Measurements from ENCODE around the gene RASA2. TPM values are rescaled to one million over a fixed set of nuclear protein-coding genes. Genes with fewer than 3 reads are reported as not detected.

Gene RASA2, protein sequence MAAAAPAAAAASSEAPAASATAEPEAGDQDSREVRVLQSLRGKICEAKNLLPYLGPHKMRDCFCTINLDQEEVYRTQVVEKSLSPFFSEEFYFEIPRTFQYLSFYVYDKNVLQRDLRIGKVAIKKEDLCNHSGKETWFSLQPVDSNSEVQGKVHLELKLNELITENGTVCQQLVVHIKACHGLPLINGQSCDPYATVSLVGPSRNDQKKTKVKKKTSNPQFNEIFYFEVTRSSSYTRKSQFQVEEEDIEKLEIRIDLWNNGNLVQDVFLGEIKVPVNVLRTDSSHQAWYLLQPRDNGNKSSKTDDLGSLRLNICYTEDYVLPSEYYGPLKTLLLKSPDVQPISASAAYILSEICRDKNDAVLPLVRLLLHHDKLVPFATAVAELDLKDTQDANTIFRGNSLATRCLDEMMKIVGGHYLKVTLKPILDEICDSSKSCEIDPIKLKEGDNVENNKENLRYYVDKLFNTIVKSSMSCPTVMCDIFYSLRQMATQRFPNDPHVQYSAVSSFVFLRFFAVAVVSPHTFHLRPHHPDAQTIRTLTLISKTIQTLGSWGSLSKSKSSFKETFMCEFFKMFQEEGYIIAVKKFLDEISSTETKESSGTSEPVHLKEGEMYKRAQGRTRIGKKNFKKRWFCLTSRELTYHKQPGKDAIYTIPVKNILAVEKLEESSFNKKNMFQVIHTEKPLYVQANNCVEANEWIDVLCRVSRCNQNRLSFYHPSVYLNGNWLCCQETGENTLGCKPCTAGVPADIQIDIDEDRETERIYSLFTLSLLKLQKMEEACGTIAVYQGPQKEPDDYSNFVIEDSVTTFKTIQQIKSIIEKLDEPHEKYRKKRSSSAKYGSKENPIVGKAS
- total RNA-seq: 44.8 TPM

DNA sequence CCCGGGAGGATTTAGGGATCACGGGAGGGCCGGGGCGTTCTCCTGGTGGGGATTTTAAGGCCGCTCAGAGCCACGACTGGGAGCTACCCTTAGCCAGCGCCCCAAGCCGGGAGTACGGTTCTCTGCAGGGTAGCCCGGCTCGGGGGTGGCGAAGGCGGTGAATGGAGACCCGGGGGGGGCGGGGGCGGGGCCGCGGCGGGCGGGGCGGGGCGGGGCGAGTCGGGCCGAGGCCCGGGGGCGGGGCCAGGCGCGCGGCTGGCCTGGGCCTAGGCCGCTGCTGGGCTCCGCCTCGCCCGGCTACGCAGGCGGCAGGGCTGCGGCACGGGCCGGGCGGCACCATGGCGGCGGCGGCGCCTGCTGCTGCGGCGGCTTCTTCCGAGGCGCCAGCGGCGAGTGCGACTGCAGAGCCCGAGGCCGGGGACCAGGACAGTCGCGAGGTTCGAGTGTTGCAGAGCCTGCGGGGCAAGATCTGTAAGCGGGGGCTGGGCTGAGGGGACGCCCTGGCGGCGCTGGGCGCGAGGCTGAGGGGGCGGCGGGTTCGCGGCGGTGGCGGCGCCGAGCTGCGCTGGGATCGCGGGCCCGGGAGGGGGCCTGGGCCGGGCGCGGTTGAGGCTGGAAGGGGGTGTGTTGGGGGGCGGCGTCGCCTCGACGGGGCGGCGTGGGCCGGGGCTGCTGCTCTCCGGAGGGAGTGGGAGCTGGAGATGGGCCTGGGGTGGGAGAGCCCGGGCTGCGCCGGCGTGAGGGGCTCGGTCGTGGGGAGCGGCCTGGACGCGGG, at the start of gene RASA2:
Gene RASA2 (plus strand): TSS at position 282 of the 775 bp plus-strand sequence. CDS start 57 bp downstream, at position 339.

Other genes starting within 250 kb of the RASA2 start
- 173 TPM for gene ZBTB38, start 118.5 kb upstream of the RASA2 start, total RNA-seq

Data from parietal lobe (tissue), 1 donor.